Fibroblast of lung (primary cell): ENCODE results near the gene ARID1B.

Experiments used
- EZH2 ChIP-seq: IDR thresholded peaks from 2 replicates; pipeline ENCODE4 v1.5.1; 2012; ENCODE audit warnings: low read length, control low read depth, mild to moderate bottlenecking; ENCODE audit errors: missing control alignments
- TF ChIP-seq, protein P1 (sequence below), 2 donors: IDR thresholded peaks in 1 of 2; conservative IDR thresholded peaks in 1 of 2; 1 replicate in 1 of 2; 2 replicates in 1 of 2; pipeline ENCODE4 v1.5.1; 2011 to 2012; ENCODE audit warnings: low read length in 2 of 2, control low read depth in 1 of 2, inconsistent platforms in 1 of 2, low read depth in 1 of 2, mild to moderate bottlenecking in 1 of 2

DNA sequence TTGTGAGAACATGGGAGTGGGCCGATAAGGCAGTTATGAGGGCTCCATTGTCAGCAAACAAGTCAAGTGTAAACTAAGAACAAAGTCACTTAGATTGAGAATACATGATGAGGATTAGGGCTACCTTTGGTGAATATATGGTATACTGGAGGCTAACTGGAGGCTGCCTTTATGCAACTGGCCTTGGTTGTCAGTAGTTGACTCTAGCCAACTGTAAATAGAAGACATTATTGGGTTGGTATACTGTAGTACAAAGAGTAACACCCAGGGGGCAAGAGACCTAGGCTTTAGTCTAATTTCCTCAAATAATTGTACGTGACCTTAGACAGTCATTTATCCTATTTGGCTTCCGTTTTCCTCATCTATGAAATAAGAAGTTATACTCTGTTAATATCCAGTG, 235.2 kb downstream of the ARID1B start:
- TF ChIP-seq, protein P1, sequence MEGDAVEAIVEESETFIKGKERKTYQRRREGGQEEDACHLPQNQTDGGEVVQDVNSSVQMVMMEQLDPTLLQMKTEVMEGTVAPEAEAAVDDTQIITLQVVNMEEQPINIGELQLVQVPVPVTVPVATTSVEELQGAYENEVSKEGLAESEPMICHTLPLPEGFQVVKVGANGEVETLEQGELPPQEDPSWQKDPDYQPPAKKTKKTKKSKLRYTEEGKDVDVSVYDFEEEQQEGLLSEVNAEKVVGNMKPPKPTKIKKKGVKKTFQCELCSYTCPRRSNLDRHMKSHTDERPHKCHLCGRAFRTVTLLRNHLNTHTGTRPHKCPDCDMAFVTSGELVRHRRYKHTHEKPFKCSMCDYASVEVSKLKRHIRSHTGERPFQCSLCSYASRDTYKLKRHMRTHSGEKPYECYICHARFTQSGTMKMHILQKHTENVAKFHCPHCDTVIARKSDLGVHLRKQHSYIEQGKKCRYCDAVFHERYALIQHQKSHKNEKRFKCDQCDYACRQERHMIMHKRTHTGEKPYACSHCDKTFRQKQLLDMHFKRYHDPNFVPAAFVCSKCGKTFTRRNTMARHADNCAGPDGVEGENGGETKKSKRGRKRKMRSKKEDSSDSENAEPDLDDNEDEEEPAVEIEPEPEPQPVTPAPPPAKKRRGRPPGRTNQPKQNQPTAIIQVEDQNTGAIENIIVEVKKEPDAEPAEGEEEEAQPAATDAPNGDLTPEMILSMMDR (conservative IDR thresholded peaks at IDR 0.05 in 1 of 2, IDR thresholded peaks at IDR 0.05 in 1 of 2; ENCODE audit: low read depth in 1 of 2, low read length in 2 of 2): no peak
- no peak for TF ChIP-seq EZH2
